Subcutaneous adipose tissue (tissue), 4 donors: Measurements from ENCODE around the gene MCOLN1. TPM values are rescaled to one million over a fixed set of nuclear protein-coding genes. Genes with fewer than 3 reads are reported as not detected.

ENCODE experiments used
- total RNA-seq, 4 donors: library from RNA; depleted of rRNA; stranded (reverse); fragments of >200 nt; gene quantifications; one replicate each; pipeline ENCODE4 v1.1.0, GENCODE V29; 2016
- TF ChIP-seq, protein P1 (sequence below): fragments of 450-650 bp; IDR thresholded peaks from one replicate; pipeline ENCODE4 v1.5.1; 2016; ENCODE audit warnings: low read depth, mild to moderate bottlenecking, control low read depth, antibody characterized with exemption, moderate library complexity

The MCOLN1 gene
- total RNA-seq, 4 donors from 2014 or later: 28.6 to 50.8 (median 30.2) TPM

GRCh38 chr19:7492142-7492541 is 30.3 kb upstream of the MCOLN1 start:
- TF ChIP-seq, protein P1, sequence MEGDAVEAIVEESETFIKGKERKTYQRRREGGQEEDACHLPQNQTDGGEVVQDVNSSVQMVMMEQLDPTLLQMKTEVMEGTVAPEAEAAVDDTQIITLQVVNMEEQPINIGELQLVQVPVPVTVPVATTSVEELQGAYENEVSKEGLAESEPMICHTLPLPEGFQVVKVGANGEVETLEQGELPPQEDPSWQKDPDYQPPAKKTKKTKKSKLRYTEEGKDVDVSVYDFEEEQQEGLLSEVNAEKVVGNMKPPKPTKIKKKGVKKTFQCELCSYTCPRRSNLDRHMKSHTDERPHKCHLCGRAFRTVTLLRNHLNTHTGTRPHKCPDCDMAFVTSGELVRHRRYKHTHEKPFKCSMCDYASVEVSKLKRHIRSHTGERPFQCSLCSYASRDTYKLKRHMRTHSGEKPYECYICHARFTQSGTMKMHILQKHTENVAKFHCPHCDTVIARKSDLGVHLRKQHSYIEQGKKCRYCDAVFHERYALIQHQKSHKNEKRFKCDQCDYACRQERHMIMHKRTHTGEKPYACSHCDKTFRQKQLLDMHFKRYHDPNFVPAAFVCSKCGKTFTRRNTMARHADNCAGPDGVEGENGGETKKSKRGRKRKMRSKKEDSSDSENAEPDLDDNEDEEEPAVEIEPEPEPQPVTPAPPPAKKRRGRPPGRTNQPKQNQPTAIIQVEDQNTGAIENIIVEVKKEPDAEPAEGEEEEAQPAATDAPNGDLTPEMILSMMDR: no peak

DNA sequence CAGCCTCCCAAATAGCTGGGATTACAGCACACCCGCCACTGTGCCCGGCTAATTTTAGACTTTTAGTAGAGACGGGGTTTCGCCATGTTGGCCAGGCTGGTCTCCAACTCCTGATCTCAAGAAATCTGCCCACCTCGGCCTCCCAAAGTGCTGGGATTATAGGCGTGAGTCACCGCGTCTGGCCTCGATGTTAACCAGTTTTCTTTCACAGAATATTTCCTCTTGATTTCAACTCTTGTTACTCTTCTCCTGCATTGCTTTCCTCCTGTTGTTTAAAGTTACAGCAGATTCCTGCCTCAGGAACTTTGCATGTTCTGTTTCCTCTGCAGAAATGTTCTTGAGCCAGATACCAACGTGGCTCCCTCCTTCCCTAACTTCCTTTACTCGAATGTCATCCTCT is 29.9 kb upstream of the MCOLN1 start:
- TF ChIP-seq, protein P1: no peak

DNA sequence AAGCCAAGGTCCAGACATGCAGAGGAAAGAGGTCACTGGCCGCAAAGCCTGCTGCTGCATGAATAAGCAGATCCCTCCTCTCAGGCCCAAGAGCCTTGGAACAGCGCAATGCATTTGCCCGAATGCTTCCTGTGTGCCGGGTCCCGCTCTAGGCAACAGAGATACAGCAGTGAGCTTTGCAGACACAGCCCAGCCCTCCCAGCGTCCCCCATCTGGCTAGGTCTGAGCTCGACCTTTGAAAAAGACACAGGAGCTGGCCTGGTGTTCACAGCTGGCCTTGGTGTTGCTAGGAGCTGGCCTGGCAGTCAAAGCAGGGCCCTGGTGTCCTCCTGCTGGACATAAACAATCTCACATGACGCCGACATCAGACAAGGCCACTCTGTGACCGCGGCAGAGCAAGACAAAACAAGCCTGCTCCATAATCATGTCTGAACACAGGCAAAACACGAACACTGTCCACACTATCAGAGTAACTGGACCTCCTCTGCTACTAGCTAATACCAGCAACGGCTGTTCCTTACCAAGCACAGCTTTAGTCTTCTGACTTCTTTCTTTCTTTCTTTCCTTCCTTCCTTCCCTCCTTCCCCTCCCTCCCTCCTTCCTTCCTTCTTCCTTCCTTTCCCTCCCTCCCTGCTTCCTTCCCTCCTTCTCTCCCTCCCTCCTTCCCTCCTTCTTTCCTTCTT is 27.9 kb upstream of the MCOLN1 start:
- TF ChIP-seq, protein P1: no peak

DNA sequence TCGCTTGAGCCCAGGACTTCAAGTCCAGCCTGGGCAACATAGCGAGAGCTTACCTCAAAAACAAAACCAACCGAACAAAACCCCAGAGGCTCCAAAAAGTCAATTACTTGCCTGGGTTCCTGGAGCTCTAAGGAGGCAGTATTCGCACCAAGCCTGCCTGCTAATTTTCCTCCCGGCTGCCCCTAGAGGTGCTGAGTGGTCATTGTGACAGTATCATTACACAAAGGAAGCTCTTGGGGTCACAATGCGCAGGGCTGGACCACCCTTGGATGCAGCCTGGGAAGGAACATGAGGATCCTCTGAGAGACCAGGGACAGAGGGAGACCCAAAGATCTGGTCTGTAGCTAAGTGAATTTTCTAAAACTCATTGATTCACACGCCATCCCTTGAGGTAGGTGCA is 25.1 kb upstream of the MCOLN1 start:
- TF ChIP-seq, protein P1: no peak

GRCh38 chr19:7500811-7501450 is 21.5 kb upstream of the MCOLN1 start:
- TF ChIP-seq, protein P1: no peak

- TF ChIP-seq, protein P1: no peak
These were observed 19.9 kb upstream of the MCOLN1 start for GRCh38 chr19:7502552-7502951.

- TF ChIP-seq, protein P1: no peak
These were observed 17.7 kb upstream of the MCOLN1 start for GRCh38 chr19:7504684-7505083.
